Small intestine (tissue), 7 donors: ENCODE measurements around the gene STOML2. TPM values are rescaled to one million over a fixed set of nuclear protein-coding genes. Genes with fewer than 3 reads are reported as not detected.
A peak's percentile ranks its signal among the peaks of the same experiment; 100 is the strongest.

Source experiments
- DNase-seq, 2 donors: peaks; one replicate each; pipeline versions ENCODE4 v3.0.0 to v3.0.0-alpha.2; 2013
- FAIRE-seq: peaks from 2 replicates; lab custom pipeline; 2012; peaks lifted over from hg19 to GRCh38; lab: Jason Lieb, UNC
- H3K27ac ChIP-seq, 3 donors: one replicate each; pipeline ENCODE4 v1.5.1; 2013; ENCODE audit warnings: low read length in 2 of 3, mild to moderate bottlenecking in 2 of 3, control low read depth in 1 of 3, inconsistent platforms in 1 of 3, low read depth in 1 of 3, moderate library complexity in 1 of 3
- H3K27me3 ChIP-seq, 3 donors: one replicate each; pipeline ENCODE4 v1.6.1; 2013; ENCODE audit warnings: low read length in 3 of 3, inconsistent platforms in 1 of 3; ENCODE audit not compliant: control insufficient read depth in 3 of 3, insufficient read depth in 3 of 3
- H3K36me3 ChIP-seq, 3 donors: one replicate each; pipeline ENCODE4 v1.6.1; 2013; ENCODE audit warnings: low read length in 3 of 3, inconsistent platforms in 1 of 3, low read depth in 1 of 3, mild to moderate bottlenecking in 1 of 3, moderate library complexity in 1 of 3; ENCODE audit not compliant: control insufficient read depth in 3 of 3, insufficient read depth in 2 of 3
- H3K4me1 ChIP-seq, 3 donors: one replicate each; pipeline ENCODE4 v1.6.1; 2013; ENCODE audit warnings: low read length in 2 of 3, inconsistent platforms in 1 of 3, low read depth in 1 of 3, mild to moderate bottlenecking in 1 of 3, moderate library complexity in 1 of 3; ENCODE audit not compliant: control insufficient read depth in 3 of 3, insufficient read depth in 2 of 3
- H3K4me3 ChIP-seq, 3 donors: one replicate each; pipeline ENCODE4 v1.5.1; 2013; ENCODE audit warnings: low read length in 3 of 3, control low read depth in 1 of 3, inconsistent platforms in 1 of 3, low read depth in 1 of 3, mild to moderate bottlenecking in 1 of 3, moderate library complexity in 1 of 3
- H3K9me3 ChIP-seq, 2 donors: one replicate each; pipeline ENCODE4 v1.6.1; 2013; ENCODE audit warnings: low read depth in 1 of 2, low read length in 1 of 2; ENCODE audit not compliant: control insufficient read depth in 2 of 2, insufficient read depth in 1 of 2
- WGBS, 3 donors: extraction: QIAGEN DNeasy Blood & Tissue Kit; methylation state at CpG; one replicate each; pipeline ENCODE4 v1.1.7; 2013; 5-methylcytosine and 5-hydroxymethylcytosine counted together
- polyA plus RNA-seq, 4 donors: library from polyadenylated mRNA; stranded (reverse) in 3 of 4; unstranded in 1 of 4; fragments of 200-250 nt in 3 of 4; fragments of 120-200 nt in 1 of 4; gene quantifications; one replicate each; pipeline versions ENCODE4 v1.2.1 to v1.2.3, GENCODE V29; 2013
- donor health status: healthy with polysubstance abuse.
- donor health status: control.
- donor health status: control.
- donor health status: Bipolar disorder and iron deficiency.
- donor health status: healthy.

STOML2 gene
- polyA plus RNA-seq, 4 donors = 123 to 160 (median 129) TPM

GRCh38 chr9:35073279-35073612 is 29.7 kb downstream of the STOML2 start:
- Histone ChIP-seq H3K27me3 (no peaks in the 10 kb centered on the region), H3K4me3 (no peak overlapping the region), H3K9me3 (no peaks in the 10 kb centered on the region), H3K4me1 (peaks cover 7 to 10% (median 7%) of the 10 kb centered on the region in 3 donors), H3K36me3 (peaks cover 0 to 40% (median 0%) of the 10 kb centered on the region in 3 donors), H3K27ac (peak overlapping the region in 2 of 3 donors; percentile 59 to 100)
- DNase-seq (no peak), FAIRE-seq (no peak)
- 71 to 89% (median 75%) methylated on average over 2 of the region's 2 CpGs for WGBS, 3 donors

- FAIRE-seq = peak; percentile 96
- peaks cover 0 to 43% (median 3%) of the 10 kb centered on the region in 3 donors for H3K36me3 ChIP-seq
- peak; percentile 98 to 100 for DNase-seq
- WGBS, 3 donors = 4 to 6% (median 5%) methylated on average over 45 to 54 of the region's 54 CpGs
- H3K27ac ChIP-seq = peak within 1 kb of the TSS; percentile 96 to 100 (median 100)
- peak within 1 kb of the TSS; percentile 84 to 94 (median 93) for H3K4me3 ChIP-seq
- no peaks in the 10 kb centered on the region for H3K27me3 ChIP-seq
- peaks cover 7% of the 10 kb centered on the region in 3 donors for H3K4me1 ChIP-seq
- no peaks in the 10 kb centered on the region for H3K9me3 ChIP-seq
Measured at GRCh38 chr9:35072461-35073278, 30.3 kb downstream of the STOML2 start, which contains the start of gene VCP. Gene VCP, minus strand, starts transcription at chr9:35072625. Its CDS starts 272 bp downstream, at chr9:35072353.

GRCh38 chr9:35071814-35072460 is 31.0 kb downstream of the STOML2 start:
- peak overlapping the region; percentile 96 to 100 (median 100) for H3K27ac ChIP-seq
- WGBS, 3 donors = 0% methylated on average over 46 to 79 of the region's 79 CpGs
- H3K4me1 ChIP-seq = peaks cover 7% of the 10 kb centered on the region in 3 donors

GRCh38 chr9:35070823-35071813 is 31.8 kb downstream of the STOML2 start:
- WGBS, 3 donors = 0 to 1% (median 0%) methylated on average over 20 of the region's 20 CpGs
- H3K4me3 ChIP-seq = peak overlapping the region; percentile 84 to 94 (median 93)
- H3K27ac ChIP-seq = peak overlapping the region; percentile 96 to 100 (median 100)
- H3K4me1 ChIP-seq = peaks cover 7% of the 10 kb centered on the region in 3 donors
- no peaks in the 10 kb centered on the region for H3K27me3 ChIP-seq
- no peaks in the 10 kb centered on the region for H3K9me3 ChIP-seq
- DNase-seq = peak; percentile 21 to 31
- H3K36me3 ChIP-seq = peaks cover under 1 to 45% (median 14%) of the 10 kb centered on the region in 3 donors
- FAIRE-seq = no peak

More at GRCh38 chr9:35071814-35072460, 31.0 kb downstream of the STOML2 start:
- Histone ChIP-seq H3K36me3 (peaks cover 0 to 46% (median 10%) of the 10 kb centered on the region in 3 donors), H3K4me3 (peak overlapping the region; percentile 84 to 94 (median 93)), H3K9me3 (no peaks in the 10 kb centered on the region), H3K27me3 (no peaks in the 10 kb centered on the region)
- FAIRE-seq (no peak), DNase-seq (peak; percentile 81 to 94)

GRCh38 chr9:35069020-35069419 is 33.9 kb downstream of the STOML2 start:
- Histone ChIP-seq H3K36me3 (peaks cover 10 to 44% (median 26%) of the 10 kb centered on the region in 3 donors), H3K4me1 (peaks cover 7% of the 10 kb centered on the region in 3 donors), H3K9me3 (no peaks in the 10 kb centered on the region), H3K4me3 (no peak overlapping the region), H3K27me3 (no peaks in the 10 kb centered on the region), H3K27ac (no peak overlapping the region)
- DNase-seq = no peak
- FAIRE-seq = no peak
- WGBS, 3 donors = 47 to 61% (median 55%) methylated on average over 4 of the region's 4 CpGs

GRCh38 chr9:35067056-35067455 is 35.9 kb downstream of the STOML2 start:
- Histone ChIP-seq H3K27me3 (no peaks in the 10 kb centered on the region), H3K4me3 (no peak overlapping the region), H3K4me1 (peaks cover 7% of the 10 kb centered on the region in 3 donors), H3K9me3 (no peaks in the 10 kb centered on the region), H3K36me3 (peaks cover 28 to 53% (median 41%) of the 10 kb centered on the region in 3 donors), H3K27ac (no peak overlapping the region)
- 85 to 95% (median 89%) methylated on average over 1 of the region's 1 CpG for WGBS, 3 donors
- DNase-seq (no peak), FAIRE-seq (no peak)

GRCh38 chr9:35060548-35061207 is 42.3 kb downstream of the STOML2 start:
- DNase-seq = no peak

More at GRCh38 chr9:35060548-35061207, 42.3 kb downstream of the STOML2 start:
- Histone ChIP-seq H3K4me1 (no peaks in the 10 kb centered on the region), H3K9me3 (no peaks in the 10 kb centered on the region), H3K27ac (no peak overlapping the region), H3K36me3 (peaks cover 40 to 80% (median 78%) of the 10 kb centered on the region in 3 donors), H3K27me3 (no peaks in the 10 kb centered on the region), H3K4me3 (no peak overlapping the region)
- no peak for FAIRE-seq
- 85 to 93% (median 92%) methylated on average over 11 of the region's 11 CpGs for WGBS, 3 donors
